Activated T-cell treated with anti-CD3 and anti-CD28 coated beads, Interleukin-2, amount 50 U/mL, for 4 hours (primary cell): Measurements from ENCODE around the gene CCDC88A. TPM values are rescaled to one million over a fixed set of nuclear protein-coding genes. Genes with fewer than 3 reads are reported as not detected.

Source experiments
- ATAC-seq, 2 donors: fragments of 200-7000 bp; cut with Tn5 transposase; one replicate each; pipeline ENCODE4 v1.10.0; 2021
- DNase-seq: peaks from one replicate; pipeline ENCODE4 v3.0.0-alpha.2; 2020
- H3K27me3 Mint-ChIP-seq: one replicate; pipeline ENCODE4 v1.8.0; 2021; ENCODE audit warnings: low read depth, mixed read lengths
- H3K36me3 Mint-ChIP-seq: one replicate; pipeline ENCODE4 v1.8.0; 2022; ENCODE audit warnings: mixed read lengths; ENCODE audit not compliant: insufficient read depth
- H3K4me1 Mint-ChIP-seq: one replicate; pipeline ENCODE4 v1.8.0; 2021; ENCODE audit warnings: low read depth, mixed read lengths
- H3K4me3 Mint-ChIP-seq: one replicate; pipeline ENCODE4 v1.8.0; 2021; ENCODE audit warnings: mild to moderate bottlenecking, moderate library complexity, mixed read lengths
- H3K9me3 Mint-ChIP-seq: one replicate; pipeline ENCODE4 v1.8.0; 2021; ENCODE audit warnings: mixed read lengths
- total RNA-seq, 3 donors: library from RNA; stranded (reverse); gene quantifications; one replicate each; pipeline ENCODE4 v1.2.1, GENCODE V29; 2021

Gene CCDC88A
- total RNA-seq, 3 donors from 2014 or later = 6.0 to 7.3 (median 6.2) TPM

- H3K4me3 Mint-ChIP-seq = no peak overlapping the region
Observed at GRCh38 chr2:55438391-55439100, 18.9 kb upstream of the CCDC88A start.

GRCh38 chr2:55437515-55438390 lies 18.1 kb upstream of the CCDC88A start:
- Mint-ChIP-seq H3K36me3 (no peaks in the 10 kb centered on the region), H3K27me3 (no peaks in the 10 kb centered on the region)

More at GRCh38 chr2:55438391-55439100, 18.9 kb upstream of the CCDC88A start:
- ATAC-seq (no peak), DNase-seq (no peak)
- no peaks in the 10 kb centered on the region for H3K4me1 Mint-ChIP-seq
- peaks cover 5% of the 10 kb centered on the region for H3K27me3 Mint-ChIP-seq
- no peaks in the 10 kb centered on the region for H3K9me3 Mint-ChIP-seq
- no peaks in the 10 kb centered on the region for H3K36me3 Mint-ChIP-seq

GRCh38 chr2:55431982-55432627 lies 12.4 kb upstream of the CCDC88A start:
- DNase-seq = no peak
- H3K36me3 Mint-ChIP-seq = no peaks in the 10 kb centered on the region
- no peaks in the 10 kb centered on the region for H3K4me1 Mint-ChIP-seq
- no peaks in the 10 kb centered on the region for H3K9me3 Mint-ChIP-seq
- peaks cover 4% of the 10 kb centered on the region for H3K27me3 Mint-ChIP-seq
- no peak overlapping the region for H3K4me3 Mint-ChIP-seq
- ATAC-seq = no peak

More at GRCh38 chr2:55437515-55438390, 18.1 kb upstream of the CCDC88A start:
- H3K4me1 Mint-ChIP-seq = no peaks in the 10 kb centered on the region
- DNase-seq (no peak), ATAC-seq (no peak)
- H3K9me3 Mint-ChIP-seq = no peaks in the 10 kb centered on the region
- no peak overlapping the region for H3K4me3 Mint-ChIP-seq

- no peaks in the 10 kb centered on the region for H3K4me1 Mint-ChIP-seq
- H3K4me3 Mint-ChIP-seq = no peak overlapping the region
- no peak for DNase-seq
- no peak for ATAC-seq
- H3K27me3 Mint-ChIP-seq = peaks cover 8% of the 10 kb centered on the region
- H3K9me3 Mint-ChIP-seq = no peaks in the 10 kb centered on the region
- no peaks in the 10 kb centered on the region for H3K36me3 Mint-ChIP-seq
Observed at GRCh38 chr2:55430211-55430975, 10.7 kb upstream of the CCDC88A start.

- ATAC-seq (no peak), DNase-seq (no peak)
- H3K4me3 Mint-ChIP-seq = no peak overlapping the region
- no peaks in the 10 kb centered on the region for H3K36me3 Mint-ChIP-seq
- H3K4me1 Mint-ChIP-seq = no peaks in the 10 kb centered on the region
- H3K9me3 Mint-ChIP-seq = no peaks in the 10 kb centered on the region
- peaks cover 8% of the 10 kb centered on the region for H3K27me3 Mint-ChIP-seq
Observed at GRCh38 chr2:55428258-55428657, 8.6 kb upstream of the CCDC88A start.

GRCh38 chr2:55425431-55425831 lies 5.8 kb upstream of the CCDC88A start:
- H3K4me3 Mint-ChIP-seq = no peak overlapping the region
- no peak for ATAC-seq
- no peaks in the 10 kb centered on the region for H3K36me3 Mint-ChIP-seq
- peaks cover 8% of the 10 kb centered on the region for H3K27me3 Mint-ChIP-seq
- no peak for DNase-seq
- H3K4me1 Mint-ChIP-seq = peaks cover 9% of the 10 kb centered on the region
- no peaks in the 10 kb centered on the region for H3K9me3 Mint-ChIP-seq

GRCh38 chr2:55422876-55423665 lies 3.4 kb upstream of the CCDC88A start:
- DNase-seq (no peak), ATAC-seq (no peak)
- H3K36me3 Mint-ChIP-seq = no peaks in the 10 kb centered on the region
- peaks cover 25% of the 10 kb centered on the region for H3K4me1 Mint-ChIP-seq
- no peak overlapping the region for H3K4me3 Mint-ChIP-seq
- H3K9me3 Mint-ChIP-seq = peaks cover 5% of the 10 kb centered on the region
- peaks cover 7% of the 10 kb centered on the region for H3K27me3 Mint-ChIP-seq

GRCh38 chr2:55421326-55421725 lies 1.7 kb upstream of the CCDC88A start:
- peaks cover 31% of the 10 kb centered on the region for H3K4me1 Mint-ChIP-seq
- H3K9me3 Mint-ChIP-seq = peaks cover 5% of the 10 kb centered on the region
- DNase-seq = no peak
- H3K27me3 Mint-ChIP-seq = peaks cover 3% of the 10 kb centered on the region
- peak overlapping the region; percentile 60 for H3K4me3 Mint-ChIP-seq
- no peak for ATAC-seq
- H3K36me3 Mint-ChIP-seq = no peaks in the 10 kb centered on the region

- Mint-ChIP-seq H3K36me3 (no peaks in the 10 kb centered on the region), H3K4me1 (peaks cover 33% of the 10 kb centered on the region), H3K4me3 (peak overlapping the region; percentile 89), H3K9me3 (peaks cover 5% of the 10 kb centered on the region), H3K27me3 (peaks cover 2% of the 10 kb centered on the region)
- DNase-seq (no peak), ATAC-seq (no peak)
Observed at GRCh38 chr2:55420871-55421270, 1.2 kb upstream of the CCDC88A start.

GRCh38 chr2:55420439-55420725 lies 726 bp upstream of the CCDC88A start:
- Mint-ChIP-seq H3K4me1 (peaks cover 34% of the 10 kb centered on the region), H3K27me3 (no peaks in the 10 kb centered on the region), H3K36me3 (no peaks in the 10 kb centered on the region), H3K9me3 (peaks cover 5% of the 10 kb centered on the region), H3K4me3 (peak overlapping the region; percentile 89)
- no peak for DNase-seq
- no peak for ATAC-seq

- H3K4me1 Mint-ChIP-seq = peaks cover 34% of the 10 kb centered on the region
- H3K27me3 Mint-ChIP-seq = no peaks in the 10 kb centered on the region
- ATAC-seq = peak; percentile 38 to 42
- no peaks in the 10 kb centered on the region for H3K36me3 Mint-ChIP-seq
- DNase-seq = no peak
- peaks cover 5% of the 10 kb centered on the region for H3K9me3 Mint-ChIP-seq
- peak overlapping the region; percentile 89 for H3K4me3 Mint-ChIP-seq
Observed at GRCh38 chr2:55419233-55419678, 400 bp downstream of the CCDC88A start.

- peaks cover 5% of the 10 kb centered on the region for H3K9me3 Mint-ChIP-seq
- H3K36me3 Mint-ChIP-seq = no peaks in the 10 kb centered on the region
- DNase-seq (no peak), ATAC-seq (no peak)
- H3K4me1 Mint-ChIP-seq = peaks cover 34% of the 10 kb centered on the region
- peak overlapping the region; percentile 89 for H3K4me3 Mint-ChIP-seq
- H3K27me3 Mint-ChIP-seq = no peaks in the 10 kb centered on the region
Observed at GRCh38 chr2:55418512-55419232, 984 bp downstream of the CCDC88A start.

GRCh38 chr2:55418072-55418471 lies 1.6 kb downstream of the CCDC88A start:
- no peaks in the 10 kb centered on the region for H3K27me3 Mint-ChIP-seq
- DNase-seq (no peak), ATAC-seq (no peak)
- H3K9me3 Mint-ChIP-seq = peaks cover 5% of the 10 kb centered on the region
- peak overlapping the region; percentile 89 for H3K4me3 Mint-ChIP-seq
- peaks cover 34% of the 10 kb centered on the region for H3K4me1 Mint-ChIP-seq
- no peaks in the 10 kb centered on the region for H3K36me3 Mint-ChIP-seq
